Skeletal muscle satellite cell (primary cell): ENCODE results near the gene BAIAP2.

ENCODE experiments used
- H3K27me3 ChIP-seq: 2 replicates; pipeline ENCODE4 v1.7.0; 2013; ENCODE audit warnings: low read length; ENCODE audit not compliant: control insufficient read depth, insufficient read depth
- H3K36me3 ChIP-seq: 2 replicates; pipeline ENCODE4 v1.7.0; 2013; ENCODE audit warnings: mild to moderate bottlenecking, control low read depth, low read length; ENCODE audit not compliant: insufficient read depth
- H3K4me1 ChIP-seq: 2 replicates; pipeline ENCODE4 v1.7.0; 2013; ENCODE audit warnings: low read length; ENCODE audit not compliant: control insufficient read depth, insufficient read depth
- H3K4me2 ChIP-seq: 2 replicates; pipeline ENCODE4 v1.7.0; 2013; ENCODE audit warnings: mild to moderate bottlenecking, low read length
- H3K4me3 ChIP-seq: 2 replicates; pipeline ENCODE4 v1.7.0; 2013; ENCODE audit warnings: low read length
- H3K9ac ChIP-seq: 2 replicates; pipeline ENCODE4 v1.7.0; 2013; ENCODE audit warnings: mild to moderate bottlenecking, low read depth, low read length, moderate library complexity
- H3K9me3 ChIP-seq: replicated peaks from 2 replicates; pipeline ENCODE4 v1.7.0; 2013; ENCODE audit warnings: mild to moderate bottlenecking, control low read depth, low read length

The BAIAP2 gene

GRCh38 chr17:81093619-81094508, 58.9 kb downstream of the BAIAP2 start:
- no peak overlapping the region for H3K4me3 ChIP-seq
- H3K9ac ChIP-seq = peak overlapping the region; percentile 40
- H3K36me3 ChIP-seq = peaks cover 4% of the 10 kb centered on the region
- H3K4me2 ChIP-seq = peak overlapping the region; percentile 39
- peaks cover 52% of the 10 kb centered on the region for H3K4me1 ChIP-seq
- no peaks in the 10 kb centered on the region for H3K9me3 ChIP-seq
- H3K27me3 ChIP-seq = no peaks in the 10 kb centered on the region

DNA sequence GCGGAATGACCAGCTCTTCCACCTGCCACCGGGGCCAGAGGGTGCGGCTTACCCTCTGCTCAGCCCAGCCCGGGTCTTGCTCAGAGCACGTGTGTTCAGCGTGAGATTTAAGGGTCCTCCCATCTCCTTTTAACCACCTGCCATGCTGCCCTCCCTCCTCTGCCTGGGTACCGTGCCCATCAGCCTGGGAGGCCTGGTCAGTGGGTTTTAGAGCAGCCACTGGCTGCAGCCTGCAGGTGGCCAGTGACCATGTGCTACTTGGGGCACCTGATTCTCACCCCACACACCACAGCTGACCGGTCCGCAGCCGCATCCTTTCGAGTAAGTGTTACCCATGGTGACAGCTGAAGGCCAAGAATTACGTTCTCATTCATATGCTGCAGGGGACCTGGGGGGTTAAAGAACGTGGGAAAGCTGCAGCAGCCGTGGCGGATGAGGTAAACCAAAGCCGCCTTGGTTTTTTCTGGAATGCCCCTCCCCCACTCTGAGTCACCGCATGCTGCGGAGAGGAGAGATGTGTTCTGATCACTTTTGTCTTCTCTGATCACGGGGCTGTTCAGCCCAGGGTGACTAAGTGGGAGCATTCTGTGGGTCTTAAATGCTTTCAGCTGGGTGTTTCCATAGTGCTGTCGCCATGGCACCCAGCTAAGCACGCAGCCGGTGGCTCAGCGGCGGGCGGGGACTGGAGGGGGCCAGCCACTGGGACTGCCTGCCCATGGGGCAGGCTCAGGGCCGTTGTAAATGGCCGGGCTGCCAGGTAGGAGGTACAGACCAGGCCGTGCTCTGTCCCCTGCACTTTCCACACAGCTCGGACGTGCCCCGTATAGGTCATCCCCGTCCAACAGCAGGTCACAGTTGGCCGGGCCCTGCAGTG, 59.8 kb downstream of the BAIAP2 start:
- peak overlapping the region; percentile 76 for H3K4me2 ChIP-seq
- H3K27me3 ChIP-seq = no peaks in the 10 kb centered on the region
- H3K9ac ChIP-seq = peak overlapping the region; percentile 71
- H3K9me3 ChIP-seq = no peaks in the 10 kb centered on the region
- H3K4me1 ChIP-seq = peaks cover 52% of the 10 kb centered on the region
- H3K36me3 ChIP-seq = no peaks in the 10 kb centered on the region
- H3K4me3 ChIP-seq = peak overlapping the region; percentile 54

DNA sequence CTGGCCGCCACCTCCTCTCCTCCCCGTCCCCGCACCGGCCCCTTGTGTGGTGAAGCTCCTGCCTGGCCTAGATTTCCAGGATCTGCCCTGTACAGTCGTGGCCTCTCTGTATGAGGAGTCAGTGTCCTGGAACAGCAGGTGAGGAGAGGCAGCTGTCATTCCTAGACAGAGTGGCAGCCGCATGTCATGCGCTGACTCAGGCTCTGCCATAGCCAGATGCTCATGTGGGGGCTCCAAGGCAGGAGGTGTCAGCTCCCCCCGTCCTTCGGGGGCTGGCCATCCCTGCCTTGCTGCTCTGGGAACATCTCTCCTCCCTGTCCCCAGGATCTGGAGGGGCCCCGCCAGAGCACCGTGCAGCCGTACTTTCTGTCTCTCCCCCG, 60.4 kb downstream of the BAIAP2 start:
- Histone ChIP-seq H3K9me3 (no peaks in the 10 kb centered on the region), H3K4me3 (peak overlapping the region; percentile 54), H3K4me1 (peaks cover 50% of the 10 kb centered on the region), H3K27me3 (no peaks in the 10 kb centered on the region), H3K36me3 (peaks cover 3% of the 10 kb centered on the region), H3K4me2 (peak overlapping the region; percentile 76), H3K9ac (peak overlapping the region; percentile 71)

DNA sequence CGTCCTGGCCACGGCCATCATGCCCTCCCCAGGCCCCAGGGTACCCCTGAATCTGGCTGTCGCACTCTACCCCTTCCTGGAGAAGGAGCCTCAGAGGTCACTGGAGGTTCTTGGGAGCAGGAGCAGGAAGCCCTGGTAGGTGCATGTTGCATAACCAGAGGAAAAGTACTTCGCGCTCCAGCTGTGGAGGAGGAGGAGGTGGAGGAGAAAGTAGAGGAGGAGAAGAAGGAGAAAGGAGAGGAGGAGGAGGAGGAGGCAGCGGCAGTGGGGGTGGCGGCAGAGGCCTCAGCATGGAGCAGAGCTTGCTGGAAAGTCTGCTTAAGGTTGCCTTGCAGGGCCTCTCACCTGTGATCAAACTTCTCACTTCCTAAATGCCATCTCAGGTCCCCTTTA, 61.8 kb downstream of the BAIAP2 start:
- peaks cover 8% of the 10 kb centered on the region for H3K36me3 ChIP-seq
- H3K4me1 ChIP-seq = peaks cover 46% of the 10 kb centered on the region
- H3K4me2 ChIP-seq = peak overlapping the region; percentile 86
- H3K9me3 ChIP-seq = no peaks in the 10 kb centered on the region
- no peaks in the 10 kb centered on the region for H3K27me3 ChIP-seq
- H3K9ac ChIP-seq = peak overlapping the region; percentile 77
- H3K4me3 ChIP-seq = peak overlapping the region; percentile 65

DNA sequence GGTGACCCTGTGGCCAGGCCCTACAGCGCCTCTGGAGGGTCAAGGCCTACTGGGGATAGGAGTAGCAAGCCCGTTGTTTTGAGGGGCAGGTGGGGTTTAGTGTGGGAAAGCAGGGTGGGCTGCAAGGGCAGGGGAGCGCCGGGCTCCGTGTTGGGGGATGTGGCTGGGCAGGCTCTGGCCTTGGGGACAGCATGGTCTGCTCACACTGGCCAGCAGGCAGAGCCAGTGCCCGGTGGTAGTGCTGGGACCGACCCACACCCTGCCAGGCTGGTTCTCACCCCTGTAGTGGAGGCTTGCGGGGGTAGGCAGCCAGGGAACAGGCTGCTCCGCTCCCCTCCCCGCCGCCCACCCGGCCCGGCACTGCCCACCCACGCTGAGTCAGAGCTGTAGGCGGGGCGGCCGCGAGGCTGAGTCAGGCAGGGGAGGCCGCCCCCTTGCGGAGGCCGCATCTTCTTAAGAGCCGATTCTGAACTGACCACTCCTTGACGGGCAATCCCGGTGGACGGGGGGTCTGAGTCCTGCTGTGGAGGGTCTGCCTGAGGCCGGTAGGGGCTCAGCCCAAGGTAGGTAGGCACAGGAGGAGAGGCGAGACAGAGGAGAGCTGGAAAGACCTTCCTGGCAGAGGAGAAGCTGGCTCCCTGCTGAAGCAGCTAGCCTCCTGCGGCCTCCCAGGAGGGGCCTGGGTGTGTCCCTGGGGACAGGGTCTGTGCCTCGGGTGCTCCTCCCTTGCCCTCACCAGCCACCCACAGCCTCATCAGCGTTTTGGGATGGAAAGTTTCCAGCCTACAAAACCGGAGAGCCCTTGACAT, 62.4 kb downstream of the BAIAP2 start:
- Histone ChIP-seq H3K36me3 (peaks cover 8% of the 10 kb centered on the region), H3K4me1 (peaks cover 46% of the 10 kb centered on the region), H3K4me2 (peak overlapping the region; percentile 86), H3K4me3 (peak overlapping the region; percentile 65), H3K9me3 (no peaks in the 10 kb centered on the region), H3K27me3 (no peaks in the 10 kb centered on the region), H3K9ac (peak overlapping the region; percentile 77)

DNA sequence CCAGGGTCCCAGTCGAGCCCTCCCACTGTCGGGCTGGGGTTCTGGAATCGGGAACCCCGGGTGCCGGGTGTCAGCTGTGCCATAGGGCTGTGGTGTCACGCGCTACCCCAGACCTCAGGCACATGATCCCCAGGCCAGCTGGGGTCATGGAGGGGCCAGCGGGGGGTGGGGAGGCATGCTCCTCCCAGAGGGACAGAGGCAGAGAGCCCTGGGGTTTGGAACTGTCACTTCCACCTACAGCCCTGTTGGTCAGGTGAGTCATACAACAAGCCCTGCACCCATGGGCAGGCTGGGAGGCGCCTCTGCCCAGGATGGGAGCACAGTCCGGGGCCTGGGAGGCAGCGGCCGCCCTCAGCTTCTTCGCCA, 63.0 kb downstream of the BAIAP2 start:
- peak overlapping the region; percentile 65 for H3K4me3 ChIP-seq
- H3K9ac ChIP-seq = peak overlapping the region; percentile 77
- H3K36me3 ChIP-seq = peaks cover 8% of the 10 kb centered on the region
- H3K4me1 ChIP-seq = peaks cover 46% of the 10 kb centered on the region
- H3K9me3 ChIP-seq = no peaks in the 10 kb centered on the region
- no peaks in the 10 kb centered on the region for H3K27me3 ChIP-seq
- peak overlapping the region; percentile 86 for H3K4me2 ChIP-seq

DNA sequence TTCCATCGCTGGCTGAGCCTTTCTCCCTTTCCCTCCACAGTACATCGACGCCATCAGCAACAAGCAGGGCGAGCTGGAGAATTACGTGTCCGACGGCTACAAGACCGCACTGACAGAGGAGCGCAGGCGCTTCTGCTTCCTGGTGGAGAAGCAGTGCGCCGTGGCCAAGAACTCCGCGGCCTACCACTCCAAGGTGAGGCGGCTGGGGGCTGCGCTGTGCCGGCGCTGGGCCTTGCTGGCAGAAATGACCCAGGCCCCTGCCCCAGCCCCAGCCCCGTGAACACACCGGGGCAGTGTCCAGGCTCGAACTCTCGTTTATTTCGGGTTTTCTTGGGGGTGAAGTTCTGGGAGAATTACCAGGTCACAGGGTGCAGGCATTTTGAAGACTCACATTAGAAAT, 64.9 kb downstream of the BAIAP2 start:
- Histone ChIP-seq H3K4me3 (no peak overlapping the region), H3K27me3 (no peaks in the 10 kb centered on the region), H3K4me2 (no peak overlapping the region), H3K9ac (no peak overlapping the region), H3K4me1 (peaks cover 36% of the 10 kb centered on the region), H3K36me3 (peaks cover 19% of the 10 kb centered on the region), H3K9me3 (no peaks in the 10 kb centered on the region)

- H3K4me2 ChIP-seq = no peak overlapping the region
- H3K4me3 ChIP-seq = no peak overlapping the region
- peaks cover 22% of the 10 kb centered on the region for H3K36me3 ChIP-seq
- H3K27me3 ChIP-seq = no peaks in the 10 kb centered on the region
- no peaks in the 10 kb centered on the region for H3K9me3 ChIP-seq
- no peak overlapping the region for H3K9ac ChIP-seq
- peaks cover 29% of the 10 kb centered on the region for H3K4me1 ChIP-seq
These were observed 65.7 kb downstream of the BAIAP2 start for GRCh38 chr17:81100668-81101067.

DNA sequence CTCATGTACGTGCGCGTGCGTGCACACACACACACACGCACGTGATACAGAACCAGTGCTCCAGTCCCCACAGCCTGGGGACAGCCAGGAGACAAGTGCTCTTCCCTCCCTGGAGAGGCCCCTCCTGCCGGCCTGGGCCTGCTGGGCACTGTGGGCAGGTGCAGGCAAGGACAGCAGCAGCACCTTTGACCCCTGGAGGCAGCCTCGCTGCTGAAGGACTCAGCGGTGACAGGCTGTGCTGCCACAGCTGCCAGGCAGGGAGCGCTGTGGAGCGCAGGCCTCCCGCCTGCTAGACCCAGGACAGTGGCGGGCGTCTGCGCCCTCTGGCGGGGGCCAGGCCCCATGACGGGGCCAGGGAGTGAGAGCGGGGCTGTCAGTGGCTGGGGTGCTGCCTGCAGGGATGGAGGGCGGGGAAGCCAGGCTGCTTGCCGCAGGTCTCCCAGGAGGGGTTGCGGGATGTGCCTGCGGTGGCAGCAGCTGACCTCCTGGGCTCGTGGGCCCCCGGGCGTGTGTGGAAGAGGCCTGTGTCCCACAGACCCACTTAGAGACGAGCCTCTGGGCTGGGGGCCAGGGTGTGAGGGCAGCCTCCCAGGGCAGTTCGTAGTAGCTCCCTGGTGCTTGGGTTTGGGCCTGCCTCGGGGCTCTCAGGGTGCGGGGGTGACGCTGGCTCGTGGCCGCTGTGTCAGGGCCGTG, 66.8 kb downstream of the BAIAP2 start:
- H3K9ac ChIP-seq = no peak overlapping the region
- no peak overlapping the region for H3K4me2 ChIP-seq
- peaks cover 18% of the 10 kb centered on the region for H3K4me1 ChIP-seq
- no peak overlapping the region for H3K4me3 ChIP-seq
- no peaks in the 10 kb centered on the region for H3K9me3 ChIP-seq
- H3K36me3 ChIP-seq = peaks cover 22% of the 10 kb centered on the region
- no peaks in the 10 kb centered on the region for H3K27me3 ChIP-seq

DNA sequence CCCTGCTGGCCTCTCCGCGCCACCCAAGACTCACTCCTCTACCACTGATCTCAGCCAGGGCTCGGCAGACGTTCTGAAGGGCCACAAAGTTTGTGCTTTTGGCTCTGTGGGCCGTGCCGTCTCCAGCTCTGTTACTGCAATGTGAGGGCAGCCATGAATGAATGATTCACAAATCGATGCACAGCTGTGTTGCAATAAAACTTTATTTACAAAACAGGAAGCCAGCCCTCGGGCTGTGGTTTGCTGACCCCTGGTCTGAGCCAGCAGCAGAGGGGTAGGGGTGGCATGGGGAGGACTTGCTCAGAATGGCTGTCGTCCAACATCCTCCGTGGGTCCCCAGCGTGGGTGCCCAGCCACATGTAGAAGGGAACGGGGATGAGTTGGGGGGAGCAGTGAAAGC, 67.4 kb downstream of the BAIAP2 start:
- H3K4me1 ChIP-seq = peaks cover 12% of the 10 kb centered on the region

More for the DNA sequence above, 67.4 kb downstream of the BAIAP2 start:
- Histone ChIP-seq H3K36me3 (peaks cover 22% of the 10 kb centered on the region), H3K9ac (no peak overlapping the region), H3K27me3 (no peaks in the 10 kb centered on the region), H3K4me2 (no peak overlapping the region), H3K9me3 (no peaks in the 10 kb centered on the region), H3K4me3 (no peak overlapping the region)
